ENCODE data around the gene DLGAP5.

GRCh38 chr14:55212634-55213033 is 21.2 kb upstream of the DLGAP5 start:
- TF ChIP-seq CTCF (IDR thresholded peaks at IDR 0.05) (no peak), POLR2AphosphoS5 (IDR thresholded peaks at IDR 0.05) (no peak), POLR2A (IDR thresholded peaks at IDR 0.05) (no peak), EP300 (IDR thresholded peaks at IDR 0.05; ENCODE audit: low read depth) (no peak)
